DMS153 (cell line): ENCODE data around the gene HOXA2.

Source experiments
- DNase-seq: peaks from one replicate; lab custom pipeline; 2025; lab: John Stamatoyannopoulos, UW

The HOXA2 gene

GRCh38 chr7:27078616-27079233 lies 23.8 kb downstream of the HOXA2 start:
- no peak for DNase-seq

DNA sequence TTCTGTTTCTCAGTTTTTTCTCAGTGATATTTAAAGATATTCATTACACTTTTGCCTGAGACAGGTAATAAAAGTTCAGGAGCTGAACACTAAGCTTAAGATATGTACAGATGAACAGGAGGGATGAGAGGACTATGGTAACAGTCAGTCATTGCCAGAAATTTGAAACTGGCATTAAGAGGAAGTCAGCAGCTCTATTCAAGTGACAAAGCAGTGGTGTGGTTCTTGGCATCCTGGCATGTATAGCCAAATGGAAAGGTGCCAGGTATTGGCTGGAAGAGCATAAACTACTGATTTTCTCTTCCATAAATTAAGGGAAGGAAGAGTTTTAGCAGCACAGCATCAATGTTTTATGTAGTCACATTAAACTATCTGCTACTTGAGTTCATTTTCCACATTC lies 29.4 kb downstream of the HOXA2 start:
- peak; percentile 71 for DNase-seq

- DNase-seq: no peak
Observed at GRCh38 chr7:27071622-27072390, 30.7 kb downstream of the HOXA2 start.

DNA sequence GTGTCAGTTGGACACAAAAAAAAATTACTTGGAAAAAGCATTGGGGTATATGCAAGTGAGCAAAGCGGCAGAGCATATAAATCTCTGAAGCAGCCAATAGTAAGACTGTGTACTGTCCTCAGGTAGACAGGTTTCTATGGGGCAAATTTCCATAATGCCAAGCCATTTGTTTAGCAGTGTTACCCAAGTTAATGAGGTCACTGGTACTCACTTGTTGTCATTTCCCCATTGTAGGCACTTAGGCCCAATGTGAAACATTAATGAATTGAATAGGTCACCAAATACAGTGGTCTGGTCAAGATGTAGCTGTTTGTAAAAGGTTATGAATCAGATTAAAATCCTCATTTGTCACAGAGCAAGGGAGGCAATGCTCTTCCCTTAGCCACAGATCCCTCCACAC lies 34.2 kb downstream of the HOXA2 start:
- DNase-seq: no peak

- no peak for DNase-seq
Observed at GRCh38 chr7:27066148-27066547, 36.3 kb downstream of the HOXA2 start.

DNA sequence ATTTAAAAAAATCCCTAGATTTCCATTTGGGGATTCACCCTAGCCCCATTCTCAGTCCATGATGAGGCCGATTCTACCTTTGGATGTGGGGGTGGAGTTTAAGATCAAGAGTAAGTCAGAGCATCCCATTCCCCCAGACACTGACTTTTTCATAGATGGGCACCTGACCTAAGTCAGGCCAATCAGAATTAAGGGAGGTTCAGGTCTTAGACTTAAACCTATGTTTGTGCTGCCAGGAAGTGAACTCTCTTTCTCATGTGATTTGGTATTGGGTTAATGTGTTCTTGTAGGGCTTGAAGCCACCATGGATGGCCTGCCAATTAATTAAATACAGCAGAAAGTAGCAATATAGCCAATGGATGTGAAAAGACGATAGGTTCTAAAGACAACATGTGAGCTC lies 36.8 kb downstream of the HOXA2 start:
- no peak for DNase-seq

GRCh38 chr7:27064661-27065060 lies 37.8 kb downstream of the HOXA2 start:
- no peak for DNase-seq

GRCh38 chr7:27064159-27064558 lies 38.3 kb downstream of the HOXA2 start:
- DNase-seq: no peak

DNA sequence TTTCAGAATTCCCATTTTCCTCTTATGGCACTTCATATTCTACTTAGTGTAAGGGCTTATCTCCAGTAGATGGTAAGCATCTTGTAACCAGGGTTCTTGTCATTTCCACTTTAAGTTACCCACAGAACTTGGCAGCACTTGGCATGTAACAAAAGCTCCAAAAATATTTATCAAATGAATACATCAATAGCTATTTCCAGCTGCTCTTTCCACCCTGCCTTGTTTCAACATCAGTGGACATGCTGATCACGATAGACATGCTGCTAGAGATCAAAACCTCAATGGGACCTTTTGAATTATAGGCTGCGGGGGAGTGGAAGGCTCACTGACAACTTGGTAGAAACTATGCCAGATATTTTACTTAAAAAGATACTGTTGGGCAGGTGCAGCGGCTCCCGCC lies 39.5 kb downstream of the HOXA2 start:
- no peak for DNase-seq

- DNase-seq: no peak
Observed at GRCh38 chr7:27053153-27053552, 49.3 kb downstream of the HOXA2 start.

GRCh38 chr7:27051451-27051850 lies 51.0 kb downstream of the HOXA2 start:
- no peak for DNase-seq
